GM19372 (cell line): ENCODE measurements around the gene UBE2J2.
"Not testable (repeated sequence)": the region's sequence is repeated elsewhere in the genome, so short reads cannot be mapped to it uniquely, and the experiment has no call there.

Source experiments
- ATAC-seq: cut with Tn5 transposase; IDR thresholded peaks from one replicate; pipeline ENCODE4 v1.9.1; 2021; ENCODE audit warnings: mild to moderate bottlenecking, low read depth, moderate library complexity; ENCODE audit not compliant: unreplicated experiment

The UBE2J2 gene

GRCh38 chr1:1273512-1274298, at the start of gene UBE2J2:
Gene UBE2J2, minus strand, starts transcription at chr1:1273854. Its CDS starts 5,862 bp downstream, at chr1:1267992.
- peak; percentile 93 for ATAC-seq

GRCh38 chr1:1322952-1323351, 49.3 kb upstream of the UBE2J2 start:
- no peak for ATAC-seq

GRCh38 chr1:1322418-1322817, 48.8 kb upstream of the UBE2J2 start:
- no peak for ATAC-seq

DNA sequence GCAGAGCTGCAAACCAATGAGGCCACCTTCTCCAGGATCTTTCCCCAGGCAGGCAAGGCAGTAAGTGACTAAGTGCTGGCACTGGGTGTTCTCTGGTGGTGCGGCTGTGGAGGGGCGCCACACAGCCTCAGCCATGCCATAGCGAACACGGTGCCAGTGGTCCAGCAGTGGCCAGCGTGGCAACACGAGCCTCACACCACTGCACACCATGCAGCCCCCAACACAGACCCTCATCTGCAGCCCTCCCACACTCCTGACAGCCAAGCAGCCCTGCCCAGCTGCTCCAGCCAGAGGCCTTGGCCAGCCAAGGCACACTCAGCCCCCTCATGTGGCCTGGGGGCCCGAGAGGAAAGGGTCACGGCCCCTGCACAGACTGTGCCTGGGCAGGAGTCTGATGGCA, 47.8 kb upstream of the UBE2J2 start:
- ATAC-seq: no peak

DNA sequence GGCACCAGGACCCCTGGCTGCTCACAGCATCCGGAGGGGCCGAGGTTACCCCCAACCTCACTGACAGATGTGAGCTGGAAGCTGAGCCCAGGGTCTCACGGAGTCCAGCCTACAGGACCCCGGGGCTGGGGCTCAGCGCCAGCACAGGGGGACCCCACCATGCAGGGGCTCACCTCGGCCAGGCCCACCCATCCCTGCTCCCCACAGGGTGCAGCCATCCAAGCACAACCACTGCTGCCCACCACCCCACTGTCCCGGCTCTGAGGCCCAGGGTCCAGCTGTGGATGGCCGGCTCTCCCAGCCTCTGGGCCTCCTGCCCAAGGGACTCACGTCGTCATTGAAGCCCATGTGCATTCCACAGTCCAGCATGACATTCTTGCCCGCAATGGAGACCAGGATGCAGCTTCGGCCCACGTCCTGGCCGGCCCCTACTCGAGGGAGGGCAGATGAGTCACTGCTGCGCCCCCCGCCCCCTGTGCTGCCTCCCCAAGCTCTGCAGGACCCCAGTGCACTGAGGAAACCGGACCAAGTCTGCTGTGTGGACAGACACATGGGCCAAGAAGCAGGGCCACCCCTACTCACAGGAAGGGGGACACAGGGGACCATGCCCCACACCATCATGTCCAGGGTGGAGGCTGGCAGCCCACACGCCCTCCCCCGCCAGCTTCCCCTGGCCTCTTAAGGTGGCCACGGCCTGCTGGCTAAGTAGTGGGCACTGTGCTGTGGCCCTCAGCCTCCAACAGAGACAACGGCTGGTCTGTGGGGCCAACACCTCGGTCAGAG, 47.2 kb upstream of the UBE2J2 start:
- no peak for ATAC-seq

DNA sequence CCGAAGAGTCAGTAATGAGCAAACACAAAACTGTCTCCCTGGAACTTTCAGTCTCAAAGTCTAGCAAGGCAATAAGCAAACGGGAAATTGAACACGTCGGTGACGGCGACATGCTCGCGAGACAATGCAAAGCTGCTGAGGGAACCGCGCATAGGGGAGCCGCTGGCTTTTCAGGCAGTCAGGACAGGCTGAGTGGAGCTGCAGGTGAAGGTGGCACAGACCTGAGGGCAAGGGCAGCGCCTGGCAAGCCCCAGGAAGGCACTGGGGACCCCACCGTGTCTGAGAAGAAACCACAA, 45.9 kb upstream of the UBE2J2 start:
- ATAC-seq: no peak

- no peak for ATAC-seq
These were observed 45.4 kb upstream of the UBE2J2 start for GRCh38 chr1:1318777-1319645.

GRCh38 chr1:1318131-1318652, 44.5 kb upstream of the UBE2J2 start:
- no peak for ATAC-seq

DNA sequence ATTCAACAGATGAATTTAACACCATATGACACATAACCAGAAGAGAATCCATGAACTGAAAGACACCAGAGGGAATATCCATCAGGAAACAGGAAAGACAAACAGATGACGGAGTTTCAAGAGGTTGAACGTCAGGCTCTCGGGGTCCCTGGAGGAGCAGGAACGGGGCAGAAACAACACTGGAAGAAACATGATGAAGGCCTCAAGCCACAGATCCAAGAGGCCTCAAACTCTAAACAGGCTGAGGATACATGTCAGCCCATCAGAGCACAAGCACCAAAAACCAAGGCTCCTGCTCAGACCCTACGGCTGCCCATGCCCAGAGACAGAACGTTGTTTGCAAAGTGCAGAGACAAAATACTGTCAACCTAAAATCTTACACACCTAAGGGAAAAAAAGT, 43.8 kb upstream of the UBE2J2 start:
- no peak for ATAC-seq

DNA sequence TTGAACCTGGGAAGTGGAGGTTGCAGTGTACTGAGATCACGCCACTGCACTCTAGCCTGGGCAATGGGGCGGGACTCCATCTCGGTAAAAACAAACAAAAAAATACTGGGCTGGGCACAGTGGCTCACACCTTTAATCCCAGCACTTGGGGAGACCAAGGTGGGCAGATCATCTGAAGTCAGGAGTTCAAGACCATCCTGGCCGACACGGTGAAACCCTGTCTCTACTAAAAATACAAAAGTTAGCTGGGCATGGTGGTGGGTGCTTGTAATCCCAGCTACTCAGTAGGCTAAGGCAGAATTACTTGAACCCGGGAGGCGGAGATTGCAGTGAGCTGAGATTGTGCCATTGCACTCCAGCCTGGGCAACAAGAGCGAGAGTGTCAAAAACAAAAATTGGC, 42.5 kb upstream of the UBE2J2 start:
- not testable (repeated sequence) for ATAC-seq

DNA sequence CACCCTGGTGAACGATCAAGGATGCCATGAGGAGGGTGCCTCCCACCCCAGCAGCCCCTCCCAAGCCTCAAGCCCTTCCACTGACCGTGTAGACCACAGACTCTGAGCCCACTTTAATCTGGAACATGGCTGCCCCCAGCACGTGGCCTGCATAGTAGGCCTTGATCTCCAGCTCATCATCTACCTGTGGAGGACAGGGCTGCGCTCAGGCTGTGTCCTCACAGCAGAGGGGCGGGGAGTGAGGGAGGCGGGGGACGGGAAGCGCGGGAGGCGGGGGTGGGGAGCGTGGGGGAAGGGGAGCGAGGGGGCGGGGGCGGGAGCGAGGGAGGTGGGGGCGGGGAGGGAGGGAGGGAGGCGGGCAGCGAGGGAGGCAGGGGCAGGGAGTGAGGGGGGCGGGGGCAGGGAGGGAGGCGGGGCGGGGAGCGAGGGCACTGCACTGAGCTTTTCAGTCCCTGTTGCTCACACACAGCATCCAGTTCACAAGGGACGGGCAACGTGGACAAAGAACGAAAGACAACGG, 41.8 kb upstream of the UBE2J2 start:
- no peak for ATAC-seq

- ATAC-seq: no peak
These were observed 41.2 kb upstream of the UBE2J2 start for GRCh38 chr1:1314678-1315335.

DNA sequence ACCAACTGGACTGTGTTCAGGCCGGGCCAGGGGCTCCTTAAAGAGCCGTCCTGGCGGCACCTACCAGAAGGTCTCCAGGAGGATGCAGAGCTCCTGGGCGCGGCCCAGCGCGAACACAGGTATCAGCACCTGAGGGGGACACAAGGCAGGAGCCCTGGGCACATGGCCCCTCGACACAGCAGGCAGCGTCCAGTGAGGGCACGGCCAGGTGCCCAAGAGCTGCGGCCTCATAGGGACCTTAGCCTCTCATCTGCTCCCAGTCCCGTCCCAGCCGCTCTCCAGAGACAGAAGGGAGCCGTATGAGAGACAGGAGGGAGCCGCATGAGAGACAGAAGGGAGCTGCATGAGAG, 40.6 kb upstream of the UBE2J2 start:
- no peak for ATAC-seq

DNA sequence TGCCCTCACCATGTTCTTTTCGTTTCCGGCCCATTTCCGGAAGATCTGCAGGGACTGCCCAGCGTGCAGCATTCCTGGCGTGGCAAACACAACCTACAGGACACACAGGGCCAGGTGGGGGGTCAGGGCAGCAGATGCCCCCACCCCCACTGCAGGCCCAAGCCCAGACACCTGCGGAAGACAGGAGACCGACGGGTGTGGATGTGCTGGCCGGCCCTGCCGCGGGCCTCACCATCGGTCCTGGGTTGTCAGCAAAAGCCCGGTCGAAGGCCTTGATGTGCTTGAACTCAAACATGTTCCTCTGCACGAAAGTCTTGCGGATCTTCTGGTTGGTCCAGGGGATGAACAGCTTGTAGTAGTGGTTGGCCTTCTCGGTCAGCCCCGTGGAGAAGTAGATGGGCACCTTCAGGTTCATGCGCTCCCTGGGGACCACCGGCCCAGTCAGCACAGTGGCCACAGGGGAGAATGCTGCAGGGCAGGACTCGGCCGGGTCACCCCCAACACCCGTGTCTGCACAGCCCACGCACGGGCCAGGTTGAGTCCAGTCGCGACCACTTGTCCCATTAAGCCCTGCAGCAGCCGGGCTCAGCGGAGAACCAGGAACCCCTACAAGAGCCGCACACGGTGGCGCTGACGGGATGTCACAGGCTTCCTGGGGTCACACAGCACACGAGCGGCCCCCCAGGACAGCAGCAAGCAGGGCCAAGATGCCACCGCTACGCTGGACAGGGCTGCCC, 40.0 kb upstream of the UBE2J2 start:
- no peak for ATAC-seq

GRCh38 chr1:1312450-1313314, 39.0 kb upstream of the UBE2J2 start:
- no peak for ATAC-seq

DNA sequence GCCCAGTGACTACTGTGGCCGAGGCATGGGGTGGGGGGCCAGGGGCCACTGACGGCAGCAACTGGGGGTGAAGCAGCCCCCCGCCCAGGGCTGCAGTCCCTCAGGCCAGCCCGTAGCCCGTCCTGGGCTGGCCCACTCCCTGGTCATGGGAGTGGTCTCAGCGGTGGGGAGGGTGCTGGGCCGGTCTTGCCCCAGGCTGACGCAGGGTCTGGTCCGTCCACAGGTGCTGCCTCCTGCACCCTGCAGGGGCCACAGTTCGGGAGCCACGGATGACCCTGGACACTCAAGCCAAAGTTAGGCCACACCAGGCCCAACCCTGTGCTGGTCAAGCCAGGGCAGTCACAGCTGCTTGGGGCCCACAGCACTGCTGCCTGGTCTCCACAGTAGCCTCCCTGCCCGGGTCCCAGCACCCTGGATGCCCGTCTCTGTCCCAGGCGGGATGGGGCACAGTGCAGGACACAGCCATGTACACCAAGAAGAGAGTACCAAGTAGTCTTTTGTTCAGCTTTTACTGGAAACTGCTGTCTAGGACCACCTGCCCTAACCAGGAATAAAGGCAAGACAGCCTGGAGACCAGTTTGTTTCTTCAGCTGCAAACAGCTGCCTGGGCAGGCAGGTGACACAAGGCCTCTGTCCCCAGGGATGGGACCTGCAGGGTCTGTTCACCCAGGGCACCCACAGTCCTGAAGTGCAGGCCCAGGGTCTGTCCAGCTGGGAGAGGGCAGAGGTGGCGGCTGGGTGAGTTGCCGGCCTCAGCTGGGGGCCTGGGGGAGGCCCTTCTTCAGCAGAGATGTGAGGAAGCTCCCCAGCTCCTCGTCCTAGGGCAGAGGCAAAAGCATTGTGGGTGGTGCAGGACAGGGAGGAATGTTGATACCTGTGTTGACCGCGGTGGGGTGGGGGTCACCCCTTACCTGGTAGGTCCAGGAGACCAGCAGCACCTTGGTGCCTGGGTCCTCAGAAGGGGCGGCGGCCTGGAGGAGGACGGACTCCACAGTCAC, 37.8 kb upstream of the UBE2J2 start:
- ATAC-seq: no peak

DNA sequence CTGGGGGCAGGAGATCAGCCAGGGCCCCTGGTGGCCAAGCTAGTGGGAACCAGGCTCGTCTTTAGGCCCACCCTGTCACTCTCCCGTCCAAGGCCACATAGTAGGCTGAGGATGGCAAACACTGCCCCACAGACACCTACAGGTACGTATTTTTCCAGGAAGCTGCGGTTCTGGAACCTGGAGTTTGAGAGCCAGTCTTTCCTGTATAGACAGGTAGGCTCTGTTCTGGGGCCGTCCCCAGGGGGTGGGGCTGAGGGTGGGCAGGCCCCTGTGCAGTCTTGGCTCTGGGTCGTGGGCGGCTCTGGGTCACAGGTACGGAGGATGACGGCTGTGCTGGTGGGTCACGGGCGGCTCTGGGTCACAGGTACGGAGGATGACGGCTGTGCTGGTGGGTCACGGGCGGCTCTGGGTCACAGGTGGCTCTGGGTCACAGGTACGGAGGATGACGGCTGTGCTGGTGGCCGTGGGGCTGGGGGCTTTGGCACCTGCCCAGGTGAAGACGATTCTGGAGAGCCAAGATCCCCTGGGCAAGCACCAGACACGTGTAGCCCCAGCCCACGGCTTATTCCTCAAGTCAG, 36.9 kb upstream of the UBE2J2 start:
- ATAC-seq: no peak
